GM19438 (cell line): Measurements from ENCODE around the gene TRMT61A.

Source experiments
- ATAC-seq: cut with Tn5 transposase; IDR thresholded peaks from one replicate; pipeline ENCODE4 v1.9.1; 2021; ENCODE audit warnings: low read depth; ENCODE audit not compliant: unreplicated experiment

The TRMT61A gene

GRCh38 chr14:103528587-103529382 is at the start of gene TRMT61A:
TRMT61A (plus strand) TSS chr14:103529196; CDS start chr14:103529979, 783 bp downstream.
- peak; percentile 48 for ATAC-seq

GRCh38 chr14:103480595-103480994 is 48.4 kb upstream of the TRMT61A start:
- ATAC-seq, result no peak

- no peak for ATAC-seq
Observed at GRCh38 chr14:103483600-103483999, 45.4 kb upstream of the TRMT61A start.

- ATAC-seq, result no peak
Observed at GRCh38 chr14:103485504-103485903, 43.5 kb upstream of the TRMT61A start.

GRCh38 chr14:103488071-103488470 is 40.9 kb upstream of the TRMT61A start:
- ATAC-seq, result no peak

- no peak for ATAC-seq
Observed at GRCh38 chr14:103488960-103489359, 40.0 kb upstream of the TRMT61A start.

GRCh38 chr14:103489621-103490020 is 39.4 kb upstream of the TRMT61A start:
- no peak for ATAC-seq

- no peak for ATAC-seq
Observed at GRCh38 chr14:103491691-103492090, 37.3 kb upstream of the TRMT61A start.

GRCh38 chr14:103492156-103492925 is 36.7 kb upstream of the TRMT61A start:
- no peak for ATAC-seq

GRCh38 chr14:103495854-103496253 is 33.1 kb upstream of the TRMT61A start:
- ATAC-seq, result no peak

- ATAC-seq, result no peak
Observed at GRCh38 chr14:103496776-103497175, 32.2 kb upstream of the TRMT61A start.

- ATAC-seq, result no peak
Observed at GRCh38 chr14:103499709-103500108, 29.3 kb upstream of the TRMT61A start.

- ATAC-seq, result no peak
Observed at GRCh38 chr14:103500148-103500990, 28.6 kb upstream of the TRMT61A start.

GRCh38 chr14:103501041-103501870 is 27.7 kb upstream of the TRMT61A start:
- ATAC-seq, result no peak

GRCh38 chr14:103501921-103502669 is 26.9 kb upstream of the TRMT61A start:
- no peak for ATAC-seq

GRCh38 chr14:103502877-103503276 is 26.1 kb upstream of the TRMT61A start:
- no peak for ATAC-seq

- ATAC-seq, result no peak
Observed at GRCh38 chr14:103503296-103503695, 25.7 kb upstream of the TRMT61A start.

GRCh38 chr14:103504991-103505565 is 23.9 kb upstream of the TRMT61A start:
- no peak for ATAC-seq

GRCh38 chr14:103507751-103508150 is 21.2 kb upstream of the TRMT61A start:
- ATAC-seq, result no peak
